IMR-90 (cell line): ENCODE results near the gene MRTFA. TPM values are rescaled to one million over a fixed set of nuclear protein-coding genes. Genes with fewer than 3 reads are reported as not detected.

Experiments
- ATAC-seq: fragments of 200-7000 bp; cut with Tn5 transposase; 2 replicates; pipeline ENCODE4 v1.9.1; 2020; ENCODE audit warnings: low read depth, mild to moderate bottlenecking, moderate library complexity
- BruUV-seq: library from RNA; stranded (reverse); fragments of 400-500 nt; replicated peaks from 2 replicates; lab custom pipeline; 2021; lab: Mats Ljungman, UMichigan
- CTCF ChIA-PET: fragments of 300-600 bp; formaldehyde crosslinking; extraction: SDS; loops from one replicate; lab custom pipeline; 2021; ENCODE audit warnings: antibody characterized with exemption; lab: Yijun Ruan, JAX
- POLR2A ChIA-PET: fragments of 300-600 bp; sonication (Branson Sonifier 250); formaldehyde crosslinking; loops from one replicate; lab custom pipeline; 2022; ENCODE audit warnings: antibody characterized with exemption; ENCODE audit not compliant: unreplicated experiment; lab: Charles Lee
- DNase-seq: peaks from one replicate; pipeline ENCODE4 v3.0.0; 2013
- H2AFZ ChIP-seq: replicated peaks from 2 replicates; pipeline ENCODE3; 2013; ENCODE audit warnings: low read length, mild to moderate bottlenecking; ENCODE audit not compliant: poor library complexity
- H2AK5ac ChIP-seq: 2 replicates; pipeline ENCODE4 v1.6.1; 2013; ENCODE audit warnings: low read depth, low read length, inconsistent platforms
- H2AK9ac ChIP-seq: replicated peaks from 2 replicates; pipeline ENCODE3; 2013; ENCODE audit warnings: mild to moderate bottlenecking, low read depth, low read length, moderate library complexity; ENCODE audit not compliant: poor library complexity
- H2BK120ac ChIP-seq: 2 replicates; pipeline ENCODE4 v1.6.1; 2013; ENCODE audit warnings: low read depth, low read length, inconsistent platforms
- H2BK15ac ChIP-seq: 3 replicates; pipeline ENCODE4 v1.6.1; 2013; ENCODE audit warnings: low read depth, low read length, inconsistent platforms
- H2BK20ac ChIP-seq: 2 replicates; pipeline ENCODE4 v1.6.1; 2013; ENCODE audit warnings: low read depth, mild to moderate bottlenecking, inconsistent platforms, low read length, moderate library complexity
- H2BK5ac ChIP-seq: 2 replicates; pipeline ENCODE4 v1.6.1; 2013; ENCODE audit warnings: mild to moderate bottlenecking, low read depth, low read length, inconsistent platforms; ENCODE audit not compliant: poor library complexity, severe bottlenecking
- H3K14ac ChIP-seq: replicated peaks from 2 replicates; pipeline ENCODE4 v1.6.1; 2013; ENCODE audit warnings: low read depth, low read length, inconsistent platforms
- H3K18ac ChIP-seq: 2 replicates; pipeline ENCODE4 v1.6.1; 2013; ENCODE audit warnings: low read depth, low read length, control low read depth
- H3K23ac ChIP-seq: 2 replicates; pipeline ENCODE4 v1.6.1; 2013; ENCODE audit warnings: low read depth, low read length, inconsistent platforms
- H3K27ac ChIP-seq: 2 replicates; pipeline ENCODE4 v1.5.1; 2013; ENCODE audit warnings: mild to moderate bottlenecking, control low read depth, low read length; ENCODE audit not compliant: insufficient read depth
- H3K27me3 ChIP-seq: 2 replicates; pipeline ENCODE4 v1.6.1; 2013; ENCODE audit warnings: low read length; ENCODE audit not compliant: control insufficient read depth, insufficient read depth
- H3K36me3 ChIP-seq: 2 replicates; pipeline ENCODE4 v1.6.1; 2013; ENCODE audit warnings: low read length, mixed read lengths; ENCODE audit not compliant: control insufficient read depth, insufficient read depth
- H3K4ac ChIP-seq: 2 replicates; pipeline ENCODE4 v1.6.1; 2013; ENCODE audit warnings: low read depth, low read length, inconsistent platforms
- H3K4me1 ChIP-seq: 2 replicates; pipeline ENCODE4 v1.6.1; 2013; ENCODE audit warnings: low read length, mixed read lengths; ENCODE audit not compliant: control insufficient read depth, insufficient read depth
- H3K4me2 ChIP-seq: 2 replicates; pipeline ENCODE4 v1.6.1; 2013; ENCODE audit warnings: low read depth, mild to moderate bottlenecking, control low read depth, low read length, moderate library complexity
- H3K4me3 ChIP-seq: 2 replicates; pipeline ENCODE4 v1.5.1; 2013; ENCODE audit warnings: low read depth, mild to moderate bottlenecking, control low read depth, low read length, moderate library complexity; ENCODE audit not compliant: insufficient read depth
- H3K56ac ChIP-seq: 2 replicates; pipeline ENCODE4 v1.6.1; 2013; ENCODE audit warnings: low read length, inconsistent platforms; ENCODE audit not compliant: insufficient read depth; ENCODE audit errors: extremely low read depth
- H3K79me1 ChIP-seq, 2 experiments: 2 replicates each; pipeline ENCODE4 v1.6.1; 2013; ENCODE audit warnings: low read length in 2 of 2, inconsistent platforms in 1 of 2, low read depth in 1 of 2
- H3K9ac ChIP-seq: 2 replicates; pipeline ENCODE4 v1.6.1; 2013; ENCODE audit warnings: low read depth, low read length, control low read depth
- H3K9me1 ChIP-seq: 2 replicates; pipeline ENCODE4 v1.6.1; 2013; ENCODE audit warnings: low read length, inconsistent platforms; ENCODE audit not compliant: insufficient read depth
- H3K9me3 ChIP-seq: 2 replicates; pipeline ENCODE4 v1.6.1; 2013; ENCODE audit warnings: low read length; ENCODE audit not compliant: control insufficient read depth, insufficient read depth
- H4K20me1 ChIP-seq: 2 replicates; pipeline ENCODE4 v1.6.1; 2013; ENCODE audit warnings: low read length, inconsistent platforms; ENCODE audit not compliant: insufficient read depth
- H4K5ac ChIP-seq: 2 replicates; pipeline ENCODE4 v1.6.1; 2013; ENCODE audit warnings: mild to moderate bottlenecking, low read depth, low read length, control low read depth
- H4K8ac ChIP-seq, 2 experiments: 2 replicates each; pipeline ENCODE4 v1.6.1; 2013; ENCODE audit warnings: low read depth in 2 of 2, low read length in 2 of 2, control low read depth in 1 of 2, inconsistent platforms in 1 of 2
- H4K91ac ChIP-seq: 2 replicates; pipeline ENCODE4 v1.6.1; 2013; ENCODE audit warnings: low read depth, low read length, inconsistent platforms; ENCODE audit not compliant: insufficient read depth
- BHLHE40 ChIP-seq: fragments of 150-350 bp; IDR thresholded peaks from 2 replicates; pipeline ENCODE4 v1.6.1; 2016; ENCODE audit warnings: mild to moderate bottlenecking, low read depth, low read length
- CEBPB ChIP-seq: IDR thresholded peaks from 2 replicates; pipeline ENCODE4 v1.6.1; 2012; ENCODE audit warnings: low read depth, low read length, improper control_type of control experiment
- CHD1 ChIP-seq: IDR thresholded peaks from 2 replicates; pipeline ENCODE4 v1.6.1; 2012; ENCODE audit warnings: low read depth, low read length, improper control_type of control experiment
- ELK1 ChIP-seq: fragments of 150-350 bp; IDR thresholded peaks from 2 replicates; pipeline ENCODE4 v1.6.1; 2016; ENCODE audit warnings: low read depth, mild to moderate bottlenecking, low read length, moderate library complexity, borderline replicate concordance
- MAFK ChIP-seq: IDR thresholded peaks from 2 replicates; pipeline ENCODE4 v1.6.1; 2012; ENCODE audit warnings: low read depth, low read length, improper control_type of control experiment
- MAZ ChIP-seq: IDR thresholded peaks from 2 replicates; pipeline ENCODE4 v1.6.1; 2012; ENCODE audit warnings: low read depth, mild to moderate bottlenecking, low read length, improper control_type of control experiment, moderate library complexity, borderline replicate concordance
- MXI1 ChIP-seq: IDR thresholded peaks from 2 replicates; pipeline ENCODE4 v1.6.1; 2012; ENCODE audit warnings: low read depth, mild to moderate bottlenecking, low read length, moderate library complexity, borderline replicate concordance
- RCOR1 ChIP-seq: IDR thresholded peaks from 2 replicates; pipeline ENCODE4 v1.6.1; 2012; ENCODE audit warnings: mild to moderate bottlenecking, low read length, improper control_type of control experiment; ENCODE audit not compliant: insufficient replicate concordance
- RFX5 ChIP-seq: IDR thresholded peaks from 2 replicates; pipeline ENCODE4 v1.8.0; 2012; ENCODE audit warnings: low read depth, mild to moderate bottlenecking, low read length, moderate library complexity
- SMC3 ChIP-seq: fragments of 150-350 bp; IDR thresholded peaks from 2 replicates; pipeline ENCODE4 v1.6.1; 2016; ENCODE audit warnings: low read depth, mild to moderate bottlenecking, antibody characterized with exemption, low read length, moderate library complexity
- USF2 ChIP-seq: fragments of 150-350 bp; IDR thresholded peaks from 2 replicates; pipeline ENCODE4 v1.6.1; 2017; ENCODE audit warnings: mild to moderate bottlenecking, antibody characterized with exemption, low read length, low read depth
- WGBS, 2 experiments: methylation state at CpG; one replicate each; pipeline versions ENCODE4 v1.1.5 to v1.1.7; 2013; ENCODE audit warnings: missing lambda C conversion rate in 2 of 2; ENCODE audit not compliant: insufficient read length in 1 of 2; ENCODE audit errors: extremely low coverage in 2 of 2; 5-methylcytosine and 5-hydroxymethylcytosine counted together
- dilution Hi-C: fragments of 300-500 bp; cut with HindIII; formaldehyde crosslinking; loops from one replicate; pipeline ENCODE4 v1.14.3; 2018; ENCODE audit warnings: low sequenced_read_pairs; ENCODE audit not compliant: unreplicated experiment
- in situ Hi-C: fragments of 300-500 bp; cut with MboI; formaldehyde crosslinking; loops from 3 replicates; pipeline ENCODE4 v1.14.3; 2019; ENCODE audit warnings: low sequenced_read_pairs, inconsistent platforms, mixed read lengths
- intact Hi-C: fragments of 100-400 bp; cut with micrococcal nuclease; formaldehyde crosslinking; loops from 2 replicates; pipeline ENCODE4 v1.10.0; 2022
- polyA plus RNA-seq, 3 experiments: library from polyadenylated mRNA; depleted of rRNA; stranded (reverse); fragments of >200 nt; gene quantifications; 2 replicates each; pipeline ENCODE4 v1.2.3, GENCODE V29; 2012; ENCODE audit warnings: low replicate concordance in 1 of 3
- total RNA-seq: library from RNA; depleted of rRNA; stranded (reverse); fragments of >200 nt; gene quantifications from 2 replicates; pipeline ENCODE4 v1.2.3, GENCODE V29; 2012

Gene MRTFA
- total and polyA plus RNA-seq, 2 of the 4 experiments (the other 2 are of a cell fraction), result 12.5 to 17.2 TPM

- Histone ChIP-seq H3K27me3 (no peaks in the 10 kb centered on the region), H3K56ac (no peak overlapping the region), H2AFZ (no peak overlapping the region), H3K4me3 (no peak overlapping the region), H2BK20ac (no peak overlapping the region), H3K23ac (no peak overlapping the region), H3K9ac (no peak overlapping the region), H3K4ac (no peak overlapping the region), H3K4me2 (no peak overlapping the region), H3K9me1 (peaks cover 10% of the 10 kb centered on the region), H2BK15ac (no peak overlapping the region), H2BK5ac (no peak overlapping the region), H4K91ac (no peak overlapping the region), H3K36me3 (no peaks in the 10 kb centered on the region; the same call in 1 of the 2 replicates), H3K14ac (no peak overlapping the region), H4K5ac (no peak overlapping the region), H4K20me1 (peaks cover 17% of the 10 kb centered on the region), H3K18ac (no peak overlapping the region), H4K8ac (no peak overlapping the region), H2BK120ac (no peak overlapping the region), H2AK9ac (no peak overlapping the region), H3K79me1 (peaks cover 37 to 73% of the 10 kb centered on the region in 2 experiments), H3K27ac (no peak overlapping the region), H2AK5ac (no peak overlapping the region), H3K9me3 (no peaks in the 10 kb centered on the region), H3K4me1 (peaks cover 10% of the 10 kb centered on the region)
- no CpG with 5 or more reads among the region's 3 CpGs for WGBS, 2 experiments
- TF ChIP-seq MAZ, result no peak
- TF ChIP-seq USF2, result no peak
- TF ChIP-seq BHLHE40, result no peak
- no peak for TF ChIP-seq RCOR1
- no peak for TF ChIP-seq SMC3
- no peak for TF ChIP-seq CEBPB
- no peak for TF ChIP-seq ELK1
- TF ChIP-seq CHD1, result no peak
- TF ChIP-seq MAFK, result no peak
- TF ChIP-seq RFX5, result no peak
- TF ChIP-seq MXI1, result no peak
- POLR2A ChIA-PET, result interaction anchor here (0.6 kb wide), 1 partner anchor 13 kb away, joined by 4 read pairs; no protein-coding TSS in a partner anchor
- DNase-seq (no peak), ATAC-seq (no peak)
- CTCF ChIA-PET, result no interaction called here
- no TSS peak for BruUV-seq
- dilution Hi-C loops, result no loop called here
- in situ Hi-C loops, result no loop called here
- intact Hi-C loops, result no loop called here
Measured at GRCh38 chr22:40394607-40395006, 241.9 kb downstream of the MRTFA start.
